ENCODE data around the gene BFSP1.

BFSP1 gene

GRCh38 chr20:17533396-17533795 lies 2.2 kb upstream of the BFSP1 start:
- TF ChIP-seq, protein P1, sequence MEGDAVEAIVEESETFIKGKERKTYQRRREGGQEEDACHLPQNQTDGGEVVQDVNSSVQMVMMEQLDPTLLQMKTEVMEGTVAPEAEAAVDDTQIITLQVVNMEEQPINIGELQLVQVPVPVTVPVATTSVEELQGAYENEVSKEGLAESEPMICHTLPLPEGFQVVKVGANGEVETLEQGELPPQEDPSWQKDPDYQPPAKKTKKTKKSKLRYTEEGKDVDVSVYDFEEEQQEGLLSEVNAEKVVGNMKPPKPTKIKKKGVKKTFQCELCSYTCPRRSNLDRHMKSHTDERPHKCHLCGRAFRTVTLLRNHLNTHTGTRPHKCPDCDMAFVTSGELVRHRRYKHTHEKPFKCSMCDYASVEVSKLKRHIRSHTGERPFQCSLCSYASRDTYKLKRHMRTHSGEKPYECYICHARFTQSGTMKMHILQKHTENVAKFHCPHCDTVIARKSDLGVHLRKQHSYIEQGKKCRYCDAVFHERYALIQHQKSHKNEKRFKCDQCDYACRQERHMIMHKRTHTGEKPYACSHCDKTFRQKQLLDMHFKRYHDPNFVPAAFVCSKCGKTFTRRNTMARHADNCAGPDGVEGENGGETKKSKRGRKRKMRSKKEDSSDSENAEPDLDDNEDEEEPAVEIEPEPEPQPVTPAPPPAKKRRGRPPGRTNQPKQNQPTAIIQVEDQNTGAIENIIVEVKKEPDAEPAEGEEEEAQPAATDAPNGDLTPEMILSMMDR (IDR thresholded peaks at IDR 0.05; ENCODE audit: low read length, missing control alignments) = no peak
- H3K4me3 ChIP-seq (replicated peaks; ENCODE audit: low read depth, low read length) = no peak overlapping the region
- peak; percentile 69 for DNase-seq (ENCODE audit: low read depth)

GRCh38 chr20:17531665-17532025 lies 466 bp upstream of the BFSP1 start:
- TF ChIP-seq, protein P1 (IDR thresholded peaks at IDR 0.05; ENCODE audit: low read length, missing control alignments) = no peak
- peak overlapping the region; percentile 45 for H3K4me3 ChIP-seq (replicated peaks; ENCODE audit: low read depth, low read length)
- no peak for DNase-seq (ENCODE audit: low read depth)

- H3K4me3 ChIP-seq (replicated peaks; ENCODE audit: low read depth, low read length) = no peak overlapping the region
- TF ChIP-seq, protein P1 (IDR thresholded peaks at IDR 0.05; ENCODE audit: low read length, missing control alignments) = no peak
- DNase-seq (ENCODE audit: low read depth) = no peak
Measured at GRCh38 chr20:17530153-17530552, 1.0 kb downstream of the BFSP1 start.

GRCh38 chr20:17529586-17529985 lies 1.6 kb downstream of the BFSP1 start:
- TF ChIP-seq, protein P1 (IDR thresholded peaks at IDR 0.05; ENCODE audit: low read length, missing control alignments) = no peak
- DNase-seq (ENCODE audit: low read depth) = no peak
- no peak overlapping the region for H3K4me3 ChIP-seq (replicated peaks; ENCODE audit: low read depth, low read length)

DNA sequence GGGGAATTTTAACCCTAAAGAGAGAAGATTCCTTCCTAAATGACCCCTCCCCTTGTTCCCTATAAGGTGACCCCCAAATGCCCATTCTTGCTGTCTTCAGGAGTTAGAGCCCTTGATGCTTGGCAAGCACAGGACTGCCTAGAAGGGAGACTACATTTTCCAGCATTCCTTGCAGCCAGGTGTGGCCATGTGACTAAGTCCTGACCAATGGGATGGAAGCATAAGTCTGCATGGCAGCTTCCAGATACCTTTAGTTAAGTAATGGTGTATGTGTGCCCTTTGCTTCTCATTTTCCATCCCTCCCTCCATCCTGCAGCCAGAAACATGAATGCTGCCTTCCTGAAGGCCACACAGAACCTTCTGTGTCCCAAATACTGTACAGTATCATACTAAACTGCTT lies 5.5 kb downstream of the BFSP1 start:
- no peak overlapping the region for H3K4me3 ChIP-seq (replicated peaks; ENCODE audit: low read depth, low read length)
- DNase-seq (ENCODE audit: low read depth) = peak; percentile 45
- TF ChIP-seq, protein P1 (IDR thresholded peaks at IDR 0.05; ENCODE audit: low read length, missing control alignments) = no peak

DNA sequence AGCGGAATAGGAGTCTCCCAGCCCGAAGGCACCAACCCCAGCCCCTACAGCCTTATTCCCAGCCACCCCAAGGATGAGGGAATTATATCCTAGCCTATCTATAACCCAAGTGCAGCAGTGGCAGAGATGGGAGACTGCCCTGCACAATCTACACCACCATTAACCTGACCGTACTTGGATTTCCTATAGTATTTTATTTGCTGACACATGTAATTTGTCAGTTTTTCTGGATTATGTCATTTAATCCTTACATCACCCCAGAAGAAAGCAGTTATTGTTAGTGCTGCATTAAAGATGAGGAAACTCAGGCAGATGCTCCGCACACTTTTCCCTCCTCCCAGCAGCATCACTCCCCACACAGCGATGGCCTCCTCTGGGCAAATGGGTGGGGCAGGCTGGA lies 6.0 kb downstream of the BFSP1 start:
- DNase-seq (ENCODE audit: low read depth) = no peak
- TF ChIP-seq, protein P1 (IDR thresholded peaks at IDR 0.05; ENCODE audit: low read length, missing control alignments) = no peak
- no peak overlapping the region for H3K4me3 ChIP-seq (replicated peaks; ENCODE audit: low read depth, low read length)

GRCh38 chr20:17524560-17524959 lies 6.6 kb downstream of the BFSP1 start:
- TF ChIP-seq, protein P1 (IDR thresholded peaks at IDR 0.05; ENCODE audit: low read length, missing control alignments) = no peak
- DNase-seq (ENCODE audit: low read depth) = no peak
- H3K4me3 ChIP-seq (replicated peaks; ENCODE audit: low read depth, low read length) = no peak overlapping the region

Data from fibroblast of pulmonary artery (primary cell).